ENCODE results near the gene TRIM41.

DNA sequence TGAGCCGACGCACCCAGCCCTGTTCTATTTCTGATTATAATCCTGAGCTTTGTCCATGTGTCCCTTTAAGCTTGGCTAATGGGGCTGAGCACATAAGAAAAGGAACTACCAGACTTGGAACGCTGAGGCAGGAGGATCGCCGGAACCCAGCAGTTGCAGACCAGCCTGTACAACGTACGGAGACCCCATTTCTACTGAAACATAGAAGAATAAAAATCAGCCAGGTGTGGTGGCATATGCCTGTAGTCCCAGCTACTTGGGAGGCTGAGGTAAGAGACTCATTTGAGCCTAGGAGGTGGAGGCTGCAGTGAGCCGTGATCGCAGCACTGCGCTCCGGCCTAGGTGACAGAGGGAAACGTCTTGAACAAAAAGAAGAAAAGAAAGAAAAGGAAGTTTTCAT lies 40.4 kb upstream of the TRIM41 start:
- no peak for TF ChIP-seq EZH2 (IDR thresholded peaks at IDR 0.05; ENCODE audit: borderline replicate concordance, low read length)
- TF ChIP-seq, protein P1, sequence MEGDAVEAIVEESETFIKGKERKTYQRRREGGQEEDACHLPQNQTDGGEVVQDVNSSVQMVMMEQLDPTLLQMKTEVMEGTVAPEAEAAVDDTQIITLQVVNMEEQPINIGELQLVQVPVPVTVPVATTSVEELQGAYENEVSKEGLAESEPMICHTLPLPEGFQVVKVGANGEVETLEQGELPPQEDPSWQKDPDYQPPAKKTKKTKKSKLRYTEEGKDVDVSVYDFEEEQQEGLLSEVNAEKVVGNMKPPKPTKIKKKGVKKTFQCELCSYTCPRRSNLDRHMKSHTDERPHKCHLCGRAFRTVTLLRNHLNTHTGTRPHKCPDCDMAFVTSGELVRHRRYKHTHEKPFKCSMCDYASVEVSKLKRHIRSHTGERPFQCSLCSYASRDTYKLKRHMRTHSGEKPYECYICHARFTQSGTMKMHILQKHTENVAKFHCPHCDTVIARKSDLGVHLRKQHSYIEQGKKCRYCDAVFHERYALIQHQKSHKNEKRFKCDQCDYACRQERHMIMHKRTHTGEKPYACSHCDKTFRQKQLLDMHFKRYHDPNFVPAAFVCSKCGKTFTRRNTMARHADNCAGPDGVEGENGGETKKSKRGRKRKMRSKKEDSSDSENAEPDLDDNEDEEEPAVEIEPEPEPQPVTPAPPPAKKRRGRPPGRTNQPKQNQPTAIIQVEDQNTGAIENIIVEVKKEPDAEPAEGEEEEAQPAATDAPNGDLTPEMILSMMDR (conservative IDR thresholded peaks at IDR 0.05 in 1 of 2, IDR thresholded peaks at IDR 0.05 in 1 of 2; ENCODE audit: extremely low read depth in 1 of 2, insufficient read depth in 1 of 2, low read depth in 1 of 2, low read length in 2 of 2): no peak
